Activated CD4-positive, alpha-beta T cell treated with anti-CD3 and anti-CD28 coated beads, Interleukin-2, Interleukin-4, amounts not matched to agents 100 ng/mL and 50 ng/mL, durations not matched to agents 16 hours and 8 hours (primary cell): Measurements from ENCODE around the gene RECQL5.

ENCODE experiments used
- DNase-seq: peaks from one replicate; pipeline ENCODE4 v3.0.0-alpha.2; 2020; ENCODE audit warnings: low spot score

Gene RECQL5

DNA sequence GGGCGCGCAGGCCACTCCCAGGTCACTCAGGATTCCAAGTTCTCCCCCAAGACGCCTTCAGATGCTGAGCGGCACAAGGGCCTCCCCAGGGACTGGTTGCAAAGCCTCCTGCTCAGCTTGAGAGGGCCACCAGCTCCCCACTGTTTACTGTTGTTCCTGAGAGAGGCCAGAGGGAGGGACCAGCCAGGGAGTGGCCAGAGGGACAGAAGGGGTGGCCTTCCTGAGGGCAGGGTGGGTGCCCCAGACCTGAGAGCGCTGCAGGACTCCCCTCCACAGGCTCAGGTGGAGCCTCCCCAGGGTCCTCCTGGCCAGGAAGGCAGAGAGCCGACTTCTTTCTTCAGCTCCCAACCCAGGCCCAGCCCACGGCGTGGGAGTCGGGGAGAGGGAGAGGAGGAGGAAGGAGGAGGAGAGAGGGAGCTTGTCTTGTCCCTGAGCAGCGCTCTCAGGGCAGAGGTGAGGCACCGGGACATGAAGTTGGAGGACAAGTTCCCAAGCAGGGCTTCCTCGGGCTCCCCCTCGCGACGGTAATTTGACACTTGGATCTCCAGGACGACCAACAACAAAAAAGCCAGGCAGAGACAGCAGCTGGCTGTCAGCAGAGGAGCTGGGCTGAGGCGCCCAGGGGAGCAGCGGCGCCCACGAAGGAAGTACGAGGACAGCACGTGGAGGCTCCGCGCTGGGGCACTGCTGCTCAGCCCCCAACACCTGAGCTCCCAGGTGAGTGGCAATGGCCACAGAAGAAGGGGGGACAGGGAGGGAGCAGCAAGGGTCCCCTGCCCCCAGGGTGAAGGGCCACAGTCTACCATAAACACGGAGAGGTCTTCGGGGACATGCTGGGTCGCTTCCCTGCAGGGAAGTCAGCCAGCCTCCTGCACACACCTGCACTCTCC lies 33.2 kb downstream of the RECQL5 start:
- peak; percentile 25 for DNase-seq

DNA sequence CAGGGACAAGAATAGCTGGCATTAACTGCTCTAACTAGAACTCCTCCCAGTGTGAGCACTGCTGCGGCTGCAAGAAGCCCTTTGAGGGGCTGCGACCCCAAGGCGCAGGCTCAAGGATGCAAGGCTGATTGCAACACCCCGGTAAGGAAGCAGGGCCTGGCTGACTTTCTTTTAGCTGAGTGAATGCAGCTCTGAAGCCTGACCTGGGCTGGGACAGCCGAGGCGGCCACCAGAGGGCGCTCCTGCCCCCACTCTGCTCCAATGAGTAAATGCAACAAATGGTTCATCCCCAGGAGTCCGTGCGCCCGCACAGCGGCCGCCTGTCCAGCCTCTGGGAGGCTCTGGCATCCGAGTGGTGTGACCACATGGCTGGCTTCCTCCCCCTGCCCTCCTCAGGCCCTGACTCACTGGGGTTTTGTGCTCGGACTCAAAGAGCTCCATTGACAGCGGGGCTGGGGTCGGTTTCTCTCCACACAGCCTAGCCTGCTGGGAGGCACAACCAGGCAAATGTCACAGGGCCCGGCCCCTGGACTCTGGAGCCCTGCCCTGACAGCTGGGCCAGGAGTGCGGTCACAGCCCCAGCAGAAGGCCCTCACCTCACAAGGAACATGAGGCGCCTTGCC lies 34.0 kb downstream of the RECQL5 start, which contains the start of gene SMIM5:
SMIM5 (plus strand) TSS at position 572 of the 623 bp plus-strand sequence. CDS start 6,768 bp downstream, outside the sequence.
- DNase-seq: peak; percentile 83

DNA sequence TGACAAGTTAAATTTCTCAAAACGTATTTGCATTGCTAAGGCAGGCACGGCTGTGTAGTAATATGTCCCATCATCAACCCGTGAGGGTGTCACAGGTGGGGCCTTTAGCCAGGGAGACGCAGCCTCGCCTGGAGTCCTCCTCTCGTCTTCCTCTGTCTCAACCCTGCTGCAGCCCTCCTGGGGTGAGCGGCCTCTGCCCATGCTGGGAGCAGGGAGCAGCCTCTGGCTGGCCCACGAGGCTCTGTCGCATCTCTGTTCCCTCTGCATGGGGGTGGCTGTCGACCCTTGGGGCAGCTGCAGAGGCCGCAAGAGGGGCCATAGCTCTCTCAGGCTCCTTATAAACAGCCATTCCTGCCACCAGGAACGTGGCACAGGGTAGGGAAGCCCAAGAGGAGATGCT lies 34.5 kb downstream of the RECQL5 start:
- no peak for DNase-seq

DNA sequence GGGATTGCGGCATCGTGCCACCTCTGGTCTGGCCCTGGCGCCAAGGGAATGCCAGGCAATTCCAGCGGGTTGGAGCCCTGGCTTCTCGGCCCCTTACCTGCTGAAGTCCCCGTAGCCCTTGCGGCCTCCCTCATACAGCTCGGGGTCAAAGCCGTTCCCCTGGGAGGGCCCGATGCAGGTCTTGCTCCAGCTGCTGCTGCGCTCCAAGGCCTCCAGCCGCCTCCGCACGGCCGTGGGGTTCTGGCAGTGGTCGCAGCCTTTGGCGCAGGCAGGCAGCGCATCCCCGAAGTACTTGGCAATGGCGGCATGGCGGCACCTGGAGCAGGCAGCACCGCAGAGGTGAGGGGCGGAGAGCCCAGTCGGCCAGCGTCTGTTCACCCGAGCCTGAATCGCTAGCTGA lies 35.6 kb downstream of the RECQL5 start:
- DNase-seq: no peak

DNA sequence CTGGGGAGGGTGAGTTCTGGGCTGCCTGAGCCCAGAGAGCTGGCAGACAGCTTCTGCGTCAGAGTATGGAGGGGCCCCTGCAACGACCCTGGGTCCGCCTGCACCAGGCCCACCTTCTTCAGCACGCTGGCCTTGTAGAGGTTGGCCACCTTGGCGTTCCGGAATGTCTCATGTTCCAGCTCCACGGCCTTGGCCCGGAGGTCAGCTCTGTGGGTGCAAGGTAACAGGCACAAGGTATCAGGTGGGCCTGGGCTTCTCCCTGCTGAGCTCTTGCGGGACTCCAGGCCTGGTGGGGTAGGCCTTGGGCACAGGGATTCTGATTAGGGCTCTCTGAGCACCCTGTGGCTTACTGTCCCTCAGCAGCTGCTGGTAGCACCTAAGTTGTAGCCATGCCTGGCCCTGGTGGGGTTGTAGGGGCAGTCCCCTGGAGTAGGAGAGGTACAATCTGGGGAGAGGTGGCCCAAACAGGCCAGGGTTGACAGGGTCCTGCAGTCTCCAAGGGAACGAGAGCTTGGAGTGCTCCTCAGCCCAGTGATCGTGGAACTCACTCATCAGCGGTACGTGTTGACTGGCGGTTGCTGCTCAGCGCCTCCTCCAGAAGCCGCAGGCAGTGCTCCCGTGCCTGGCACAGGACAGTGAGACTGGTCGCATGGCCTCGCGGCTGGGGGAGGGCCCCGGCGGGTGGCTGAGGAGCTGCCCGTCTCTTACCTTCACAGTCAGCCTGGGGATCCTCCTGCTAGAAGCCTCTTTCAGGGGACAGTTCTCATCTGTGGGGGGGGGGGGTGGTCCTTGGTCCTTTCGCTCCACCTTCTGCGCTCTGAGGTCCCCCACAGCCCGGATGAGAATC lies 36.7 kb downstream of the RECQL5 start:
- no peak for DNase-seq

DNA sequence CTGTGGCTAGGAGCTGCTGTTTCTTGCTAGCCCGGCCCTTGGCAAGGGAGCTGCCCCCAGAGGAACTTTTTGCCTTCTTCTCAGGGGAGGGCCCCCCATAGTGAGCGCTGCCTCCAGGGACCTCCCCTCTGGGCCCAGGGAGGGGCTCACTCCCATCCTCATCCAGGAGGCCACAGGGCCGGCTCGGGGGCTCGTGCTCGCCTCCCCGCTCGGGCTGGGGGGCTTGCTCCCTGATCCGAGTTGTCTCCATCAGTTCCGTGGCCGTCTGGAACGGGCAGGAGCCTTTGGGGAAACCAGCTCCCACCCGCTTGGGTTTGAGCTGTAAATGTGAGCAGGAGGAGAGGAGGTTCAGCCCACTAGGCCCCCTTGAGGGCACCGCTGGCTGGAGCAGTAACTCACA lies 37.8 kb downstream of the RECQL5 start:
- DNase-seq: no peak

DNA sequence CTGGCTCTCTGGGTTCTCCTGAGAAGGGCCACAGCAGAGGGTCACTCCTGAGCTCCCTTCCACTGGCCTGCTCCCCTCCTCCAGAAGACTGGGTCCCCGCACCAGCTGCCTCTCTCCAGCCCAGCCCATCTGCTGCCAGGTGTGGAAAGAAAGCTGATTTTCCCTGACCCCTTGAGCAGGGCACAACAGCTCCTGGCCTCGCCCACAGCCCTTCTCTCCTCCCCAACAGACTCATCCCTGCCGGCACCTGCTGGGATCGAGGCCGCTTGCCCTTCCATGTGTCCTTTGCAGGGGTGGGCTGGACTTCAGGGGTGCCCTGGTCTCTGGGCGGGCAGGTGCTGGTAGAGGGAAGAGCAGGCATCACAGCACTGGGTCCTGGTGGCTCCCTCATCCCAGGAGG lies 38.5 kb downstream of the RECQL5 start:
- no peak for DNase-seq

DNA sequence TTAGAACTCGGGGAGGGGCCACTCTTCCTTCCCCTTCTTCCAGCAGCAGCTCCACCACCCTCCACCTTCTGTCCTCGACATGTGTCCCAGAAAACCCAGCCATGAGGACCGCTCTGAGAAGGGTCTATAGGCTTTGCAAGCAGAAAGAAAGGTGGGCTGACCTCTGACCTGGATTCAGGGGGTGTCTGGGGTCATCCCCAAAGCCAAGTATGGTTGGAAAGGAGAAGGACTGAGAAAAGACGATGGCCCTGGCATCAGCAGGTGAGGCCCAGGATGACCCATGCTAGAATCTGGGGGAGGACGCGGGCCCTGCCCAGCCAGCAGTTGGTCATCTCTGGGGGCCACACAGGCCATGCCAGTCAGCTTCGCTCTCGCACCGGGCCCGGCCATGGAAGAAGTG lies 39.9 kb downstream of the RECQL5 start:
- DNase-seq: no peak

DNA sequence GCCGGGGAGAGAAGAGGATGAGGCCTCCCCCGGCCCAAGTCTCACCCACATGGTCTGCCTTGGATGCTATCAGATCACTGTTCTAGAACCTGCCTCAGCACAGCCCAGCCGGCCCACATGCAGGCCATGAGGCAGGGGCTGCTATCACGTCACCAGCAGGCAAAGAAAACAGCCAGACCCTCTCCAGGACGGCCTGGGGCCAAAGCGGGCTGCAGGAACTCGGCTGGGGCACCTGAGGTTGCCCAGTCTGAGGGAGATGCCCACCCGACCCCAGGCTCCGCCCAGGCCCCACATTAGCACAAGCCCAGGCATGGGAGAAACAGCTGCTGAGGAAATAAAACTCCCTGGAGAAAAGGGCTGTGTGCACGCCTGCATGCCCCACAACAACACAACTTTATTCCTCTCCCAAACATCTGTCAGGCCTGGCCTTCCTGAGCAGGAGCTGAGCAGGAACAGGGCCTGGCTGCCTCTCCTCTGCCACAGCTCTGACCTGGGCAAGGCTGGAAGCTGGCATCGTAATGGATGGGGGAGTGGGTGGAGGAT lies 40.4 kb downstream of the RECQL5 start:
- no peak for DNase-seq

DNA sequence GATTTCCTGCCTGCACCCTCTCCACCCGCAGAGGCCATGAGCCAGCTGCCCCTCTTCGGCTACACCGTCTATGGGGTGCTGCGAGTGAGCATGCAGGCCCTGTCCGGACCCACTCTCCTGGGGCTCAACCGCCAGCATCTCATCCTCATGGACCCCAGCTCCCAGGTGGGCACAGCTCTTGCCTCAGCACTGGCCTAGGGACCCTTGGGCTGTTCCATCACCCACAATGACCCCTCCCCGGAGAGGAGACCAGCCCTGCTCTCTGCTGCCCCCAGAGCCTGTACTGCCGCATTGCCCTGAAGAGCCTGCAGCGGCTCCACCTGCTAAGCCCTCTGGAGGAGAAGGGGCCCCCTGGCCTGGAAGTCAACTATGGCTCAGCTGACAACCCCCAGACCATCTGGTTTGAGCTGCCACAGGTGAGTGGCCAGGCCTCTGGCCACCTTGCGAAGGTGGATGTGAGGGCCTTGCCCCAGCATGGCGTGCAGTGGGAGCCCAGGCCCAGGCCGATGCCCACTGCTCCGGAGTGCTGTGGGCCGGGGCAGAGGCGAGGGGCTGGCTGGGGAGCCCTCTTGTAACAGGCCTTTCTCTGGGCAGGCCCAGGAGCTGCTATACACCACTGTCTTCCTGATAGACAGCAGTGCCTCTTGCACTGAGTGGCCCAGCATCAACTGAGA lies 41.0 kb downstream of the RECQL5 start:
- no peak for DNase-seq

DNA sequence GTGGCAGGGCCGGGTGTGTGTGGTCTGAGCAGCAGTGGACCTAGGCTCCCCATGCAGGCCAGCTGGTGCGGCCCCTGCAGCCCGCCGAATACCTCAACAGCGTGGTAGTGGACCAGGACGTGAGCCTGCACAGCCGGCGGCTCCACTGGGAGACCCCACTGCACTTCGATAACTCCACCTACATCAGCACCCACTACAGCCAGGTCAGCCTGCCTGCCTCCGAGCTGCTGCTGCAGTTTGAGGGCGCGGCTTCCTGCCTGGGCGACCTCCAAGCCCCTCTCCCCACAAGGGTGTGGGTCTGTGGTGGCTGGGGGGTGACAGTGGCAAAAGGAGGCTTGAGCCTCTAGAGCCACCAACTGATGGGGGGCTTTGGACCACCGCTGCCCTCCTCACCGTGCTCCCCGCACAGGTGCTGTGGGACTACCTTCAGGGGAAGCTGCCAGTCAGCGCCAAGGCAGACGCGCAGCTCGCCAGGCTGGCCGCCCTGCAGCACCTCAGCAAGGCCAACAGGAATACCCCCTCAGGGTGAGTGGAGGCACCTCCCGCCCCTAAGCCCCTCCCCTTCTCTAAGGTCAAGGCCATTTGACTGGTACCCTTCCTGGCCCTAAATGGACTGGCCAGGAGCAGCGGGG lies 42.1 kb downstream of the RECQL5 start:
- no peak for DNase-seq

DNA sequence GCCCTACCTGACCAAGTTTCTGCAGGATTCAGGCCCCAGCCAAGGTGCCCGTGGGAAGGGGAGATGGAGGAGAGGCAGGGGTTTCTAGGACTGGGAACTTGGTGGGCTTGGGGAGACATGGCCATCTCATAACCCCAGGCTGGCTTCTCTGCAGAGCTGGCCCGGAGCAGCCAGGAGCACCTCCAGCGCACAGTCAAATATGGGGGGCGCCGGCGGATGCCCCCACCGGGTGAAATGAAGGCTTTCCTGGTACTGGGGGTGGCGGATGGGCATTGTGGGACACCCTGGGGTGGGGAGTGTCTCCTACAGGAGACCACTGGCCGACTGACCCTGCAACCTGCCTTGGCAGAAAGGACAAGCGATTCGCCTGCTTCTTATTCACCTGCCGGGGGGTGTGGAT lies 42.9 kb downstream of the RECQL5 start:
- DNase-seq: no peak

DNA sequence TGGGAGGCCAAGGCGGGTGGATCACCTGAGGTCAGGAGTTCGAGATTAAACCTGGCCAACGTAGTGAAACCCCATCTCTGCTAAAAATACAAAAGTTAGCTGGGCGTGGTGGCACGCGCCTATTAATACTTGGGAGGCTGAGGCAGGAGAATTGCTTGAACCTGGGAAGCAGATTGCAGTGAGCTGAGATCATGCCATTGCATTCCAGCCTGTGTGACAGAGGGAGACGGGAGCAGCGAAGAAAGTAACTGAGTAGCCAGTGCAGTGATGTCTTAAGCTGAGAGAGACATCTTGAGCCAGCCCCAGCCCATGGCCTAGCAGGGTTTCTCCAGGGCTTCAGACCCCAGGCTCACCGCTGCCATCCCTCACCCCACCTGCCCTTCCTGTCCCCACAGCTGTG lies 43.6 kb downstream of the RECQL5 start:
- DNase-seq: no peak

DNA sequence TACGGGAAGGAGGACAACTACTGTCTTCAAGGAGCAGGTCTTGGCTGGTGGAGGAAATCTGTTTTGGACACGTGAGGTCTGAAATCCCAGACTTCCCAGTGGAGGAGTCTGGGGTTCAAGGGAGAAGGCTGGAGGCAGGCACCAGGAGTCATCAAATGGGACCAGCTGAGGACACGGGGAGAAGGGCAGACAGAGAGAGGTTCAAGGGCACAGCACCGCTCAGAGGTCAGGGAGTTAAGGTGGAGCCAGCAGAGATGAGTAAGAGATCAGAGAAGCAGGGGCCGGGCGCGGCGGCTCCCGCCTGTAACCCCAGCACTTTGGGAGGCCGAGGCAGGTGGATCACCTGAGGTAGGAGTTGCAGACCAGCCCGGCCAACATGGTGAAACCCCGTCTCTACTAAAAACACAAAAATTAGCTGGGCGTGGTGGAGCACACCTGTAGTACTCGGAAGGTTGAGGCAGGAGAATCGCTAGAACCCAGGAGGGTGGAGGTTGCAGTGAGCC lies 44.1 kb downstream of the RECQL5 start:
- DNase-seq: no peak

DNA sequence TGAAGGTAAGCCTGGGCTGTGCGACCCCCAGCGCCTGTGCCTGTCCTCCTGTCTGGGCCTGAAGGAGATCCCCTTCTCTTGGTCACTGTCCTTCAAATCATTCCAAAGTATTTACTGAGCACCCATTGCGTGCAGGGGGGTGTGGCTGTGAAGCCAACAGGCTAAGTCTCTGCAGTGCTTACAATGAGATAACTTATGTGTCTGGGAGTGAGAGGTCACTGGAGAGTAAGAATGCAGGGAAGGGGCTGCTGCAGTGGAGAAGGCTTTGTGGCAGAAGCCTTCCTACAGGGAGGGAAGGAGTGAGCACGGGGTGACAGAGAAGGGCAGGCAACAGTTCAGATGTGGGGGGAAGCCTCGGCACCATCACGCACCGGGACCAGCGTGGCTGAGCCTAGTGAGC lies 44.9 kb downstream of the RECQL5 start:
- no peak for DNase-seq

DNA sequence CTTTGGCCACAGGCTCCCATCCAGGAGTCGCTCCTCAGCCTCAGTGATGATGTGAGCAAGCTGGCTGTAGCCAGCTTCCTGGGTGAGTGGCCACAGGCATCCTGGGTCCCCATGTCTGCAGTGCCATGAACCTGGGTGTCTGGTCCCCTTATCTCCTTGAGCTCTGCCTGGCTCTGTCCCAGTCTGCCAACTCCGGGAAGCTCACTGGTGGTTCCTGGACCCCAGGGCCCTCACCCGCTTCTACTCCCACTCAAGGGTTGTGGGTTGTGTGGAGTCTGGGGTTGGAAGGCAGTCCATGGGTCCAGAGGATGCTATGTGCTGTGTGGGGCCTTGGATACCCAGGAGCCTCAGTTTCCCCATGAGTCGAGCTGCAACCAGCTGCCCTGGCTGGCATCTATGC lies 45.5 kb downstream of the RECQL5 start:
- DNase-seq: no peak

DNA sequence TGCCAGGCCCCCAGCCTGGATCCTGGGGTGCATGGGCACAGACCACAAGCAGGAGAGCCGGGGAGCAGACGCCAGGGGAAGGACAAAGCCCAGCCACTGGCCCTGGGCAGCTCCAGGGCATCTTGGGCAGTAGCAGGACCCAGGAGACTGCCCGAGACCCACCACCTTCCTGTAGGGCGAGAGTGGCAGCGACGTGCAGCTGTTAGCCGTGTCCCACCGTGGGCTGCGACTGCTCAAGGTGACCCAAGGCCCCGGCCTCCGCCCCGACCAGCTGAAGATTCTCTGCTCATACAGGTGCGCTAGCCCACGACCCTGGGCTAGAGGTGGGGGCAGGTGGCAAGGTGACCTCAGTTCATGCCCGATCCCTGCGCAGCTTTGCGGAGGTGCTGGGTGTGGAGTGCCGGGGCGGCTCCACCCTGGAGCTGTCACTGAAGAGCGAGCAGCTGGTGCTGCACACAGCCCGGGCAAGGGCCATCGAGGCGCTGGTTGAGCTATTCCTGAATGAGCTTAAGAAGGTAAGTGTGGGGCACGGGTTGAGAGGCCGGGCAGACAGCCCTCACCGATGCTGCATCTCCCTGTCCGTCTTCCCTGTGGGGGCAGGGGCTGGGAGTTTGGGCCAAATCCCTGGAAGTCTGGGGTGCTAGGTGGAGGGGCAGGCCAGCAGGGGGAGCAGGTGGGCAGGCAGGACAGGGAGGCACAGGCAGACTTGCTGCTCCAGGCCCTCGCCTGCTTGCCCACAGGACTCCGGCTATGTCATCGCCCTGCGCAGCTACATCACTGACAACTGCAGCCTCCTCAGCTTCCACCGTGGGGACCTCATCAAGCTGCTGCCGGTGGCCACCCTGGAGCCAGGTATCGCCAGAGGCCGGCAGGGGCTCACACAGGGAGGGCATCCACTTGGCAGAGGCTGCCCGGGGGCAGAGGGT lies 47.2 kb downstream of the RECQL5 start:
- DNase-seq: no peak

DNA sequence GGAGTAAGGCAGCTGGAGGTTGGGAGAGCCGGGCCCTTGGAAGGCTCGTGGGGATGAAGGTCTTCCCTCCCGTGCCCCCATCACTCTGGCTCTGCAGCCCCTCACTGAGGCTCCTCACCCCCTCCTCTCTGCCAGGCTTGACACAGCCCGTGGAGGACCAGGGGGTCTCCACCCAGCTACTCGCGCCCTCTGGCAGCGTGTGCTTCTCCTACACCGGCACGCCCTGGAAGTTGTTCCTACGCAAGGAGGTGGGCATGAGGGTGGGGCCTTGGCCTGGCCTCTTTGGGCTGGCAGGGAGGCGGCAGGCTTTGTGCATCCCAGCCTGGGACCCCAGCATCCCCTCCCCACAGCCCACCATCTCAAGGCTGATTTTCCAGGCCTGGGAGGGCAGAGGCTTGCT lies 49.3 kb downstream of the RECQL5 start:
- no peak for DNase-seq

DNA sequence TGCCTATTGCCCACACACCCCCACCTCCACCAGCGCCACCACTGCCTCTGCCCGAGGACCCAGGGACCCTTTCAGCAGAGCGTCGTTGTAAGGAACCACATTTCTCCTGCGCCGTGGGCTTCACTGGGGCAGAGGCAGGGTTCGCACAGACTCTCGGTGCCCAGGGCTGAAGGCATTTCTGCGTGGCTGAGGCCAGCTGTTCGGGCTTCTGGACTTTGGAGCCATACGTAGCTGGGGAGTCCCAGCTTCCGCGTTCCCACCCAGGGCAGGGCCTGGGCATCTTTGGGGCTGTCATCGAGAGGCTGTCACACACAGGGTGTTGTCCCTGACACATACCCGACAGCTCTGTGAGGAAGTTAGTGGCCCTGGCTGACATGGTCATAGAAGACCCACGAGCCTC lies 49.7 kb downstream of the RECQL5 start:
- DNase-seq: no peak

DNA sequence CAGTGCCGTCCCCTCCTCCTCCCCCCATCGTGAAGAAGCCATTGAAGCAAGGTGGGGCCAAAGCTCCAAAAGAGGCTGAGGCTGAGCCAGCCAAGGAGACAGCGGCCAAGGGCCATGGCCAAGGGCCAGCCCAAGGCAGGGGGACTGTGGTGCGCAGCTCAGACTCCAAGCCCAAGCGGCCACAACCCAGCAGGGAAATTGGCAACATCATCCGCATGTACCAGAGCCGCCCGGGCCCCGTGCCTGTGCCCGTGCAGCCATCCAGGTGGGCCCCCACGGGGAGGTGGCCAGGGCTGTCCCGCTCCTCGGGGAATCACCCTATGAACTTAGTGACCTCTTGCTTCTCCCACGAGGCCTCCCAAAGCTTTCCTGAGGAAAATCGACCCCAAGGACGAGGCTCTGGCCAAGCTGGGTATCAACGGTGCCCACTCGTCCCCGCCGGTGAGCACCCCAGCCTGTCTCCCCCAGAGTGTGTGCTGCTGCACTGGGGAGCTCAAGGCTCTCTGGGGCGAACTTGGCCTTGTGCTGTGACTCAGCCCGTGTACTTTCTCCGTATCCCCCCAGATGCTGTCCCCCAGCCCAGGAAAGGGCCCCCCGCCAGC lies 50.3 kb downstream of the RECQL5 start:
- no peak for DNase-seq
